SU-DHL-6 (cell line): ENCODE measurements around the gene CYP2W1.

Experiments
- H2AFZ ChIP-seq: fragments of 200-600 bp; sonication (generic); 2 replicates; pipeline ENCODE4 v1.6.1; 2014; ENCODE audit warnings: low read depth, mild to moderate bottlenecking, moderate library complexity, mixed read lengths, antibody characterized with exemption, low read length; ENCODE audit not compliant: severe bottlenecking
- H3F3A ChIP-seq: fragments of 200-600 bp; shearing (Covaris generic); 2 replicates; pipeline ENCODE4 v1.6.0; 2016; ENCODE audit warnings: antibody characterized with exemption, mild to moderate bottlenecking; ENCODE audit not compliant: insufficient read depth
- H3K27ac ChIP-seq: fragments of 200-600 bp; sonication (generic); 2 replicates; pipeline ENCODE4 v1.5.1; 2016; ENCODE audit warnings: low read depth, mild to moderate bottlenecking, low read length, moderate library complexity, mixed read lengths
- H3K27me3 ChIP-seq: fragments of 200-600 bp; sonication (generic), shearing (Covaris generic); 2 replicates; pipeline ENCODE4 v1.6.0; 2014; ENCODE audit warnings: mild to moderate bottlenecking, low read length
- H3K36me3 ChIP-seq: fragments of 200-600 bp; sonication (generic); 2 replicates; pipeline ENCODE4 v1.6.1; 2014; ENCODE audit warnings: mild to moderate bottlenecking, low read length, mixed read lengths
- H3K4me2 ChIP-seq: fragments of 300-600, 200-600 bp; shearing (Covaris generic), sonication (generic); 2 replicates; pipeline ENCODE4 v1.6.0; 2014; ENCODE audit warnings: low read length, low read depth, mild to moderate bottlenecking; ENCODE audit not compliant: poor library complexity, severe bottlenecking
- H3K4me3 ChIP-seq: fragments of 200-600 bp; sonication (generic); 2 replicates; pipeline ENCODE4 v1.5.1; 2014; ENCODE audit warnings: antibody characterized with exemption, low read length, mild to moderate bottlenecking, mixed read lengths; ENCODE audit not compliant: insufficient read depth, poor library complexity, severe bottlenecking
- H3K79me2 ChIP-seq: fragments of 200-600 bp; sonication (generic); 2 replicates; pipeline ENCODE4 v1.6.1; 2014; ENCODE audit warnings: mild to moderate bottlenecking, low read length, moderate library complexity; ENCODE audit not compliant: insufficient read depth
- H3K9ac ChIP-seq: fragments of 200-600 bp; sonication (generic); 2 replicates; pipeline ENCODE4 v1.7.0; 2014; ENCODE audit warnings: mild to moderate bottlenecking, low read length
- H3K9me2 ChIP-seq: fragments of 200-600 bp; sonication (generic); replicated peaks from 2 replicates; pipeline ENCODE4 v1.6.1; 2014; ENCODE audit warnings: low read length; ENCODE audit not compliant: insufficient read depth
- H3K9me3 ChIP-seq: fragments of 200-600 bp; sonication (generic); 2 replicates; pipeline ENCODE4 v1.6.1; 2014; ENCODE audit warnings: low read length, mixed read lengths; ENCODE audit not compliant: insufficient read depth
- H4K20me1 ChIP-seq: fragments of 200-600 bp; sonication (generic); 2 replicates; pipeline ENCODE4 v1.6.1; 2014; ENCODE audit warnings: low read depth, mild to moderate bottlenecking, antibody characterized with exemption, low read length, moderate library complexity, mixed read lengths
- CTCF ChIP-seq: fragments of 200-600 bp; sonication (generic); IDR thresholded peaks from one replicate; pipeline ENCODE4 v1.5.1; 2017; ENCODE audit warnings: antibody characterized with exemption, mild to moderate bottlenecking, low read length, moderate library complexity; ENCODE audit not compliant: insufficient read depth, poor library complexity, severe bottlenecking
- EZH2phosphoT487 ChIP-seq: fragments of 200-600 bp; sonication (generic), shearing (Covaris generic); conservative IDR thresholded peaks from 2 replicates; pipeline ENCODE4 v1.6.1; 2018; ENCODE audit warnings: mild to moderate bottlenecking, antibody characterized with exemption, low read length, moderate library complexity, mixed read lengths

The CYP2W1 gene

GRCh38 chr7:954330-955238 is 28.4 kb upstream of the CYP2W1 start, which contains the start of gene ADAP1:
ADAP1 (minus strand) TSS chr7:954680; CDS start chr7:954477, 203 bp downstream.
- Histone ChIP-seq H3K27me3 (no peaks in the 10 kb centered on the region), H4K20me1 (no peaks in the 10 kb centered on the region), H3K36me3 (no peaks in the 10 kb centered on the region), H3K9ac (no peak within 1 kb of the TSS), H3K27ac (no peak within 1 kb of the TSS), H3K79me2 (no peaks in the 10 kb centered on the region), H3F3A (no peaks in the 10 kb centered on the region), H3K4me3 (no peak within 1 kb of the TSS), H3K9me3 (no peaks in the 10 kb centered on the region), H2AFZ (no peak within 1 kb of the TSS), H3K9me2 (no peaks in the 10 kb centered on the region), H3K4me2 (no peak within 1 kb of the TSS)
- TF ChIP-seq CTCF (no peak), EZH2phosphoT487 (no peak)

DNA sequence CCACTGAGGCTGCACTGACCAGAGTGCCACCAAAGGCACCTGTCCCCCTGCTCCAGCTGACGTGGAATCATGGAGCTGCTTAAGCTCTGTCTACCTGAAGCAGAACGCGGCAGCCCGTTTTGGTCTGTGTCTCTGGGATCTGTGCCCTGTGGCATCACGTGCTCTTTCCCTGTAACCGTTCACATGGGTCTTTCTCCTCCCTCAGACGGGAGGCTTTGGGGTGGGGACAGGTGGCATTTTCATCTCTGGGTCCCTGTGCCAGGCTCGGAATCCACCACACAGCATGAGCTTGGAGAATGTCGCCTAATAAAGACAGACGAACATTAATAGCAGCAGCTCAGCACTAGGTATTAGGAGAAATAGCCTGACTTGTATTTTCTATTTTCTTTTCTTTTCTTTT is 26.9 kb upstream of the CYP2W1 start:
- Histone ChIP-seq H3F3A (no peaks in the 10 kb centered on the region), H3K9me3 (no peaks in the 10 kb centered on the region), H3K9ac (no peak overlapping the region), H3K79me2 (no peaks in the 10 kb centered on the region), H3K9me2 (no peaks in the 10 kb centered on the region), H3K27ac (no peak overlapping the region), H4K20me1 (no peaks in the 10 kb centered on the region), H3K4me3 (no peak overlapping the region), H3K4me2 (no peak overlapping the region), H3K27me3 (no peaks in the 10 kb centered on the region), H2AFZ (no peak overlapping the region), H3K36me3 (no peaks in the 10 kb centered on the region)
- TF ChIP-seq EZH2phosphoT487, result no peak
- TF ChIP-seq CTCF, result no peak

DNA sequence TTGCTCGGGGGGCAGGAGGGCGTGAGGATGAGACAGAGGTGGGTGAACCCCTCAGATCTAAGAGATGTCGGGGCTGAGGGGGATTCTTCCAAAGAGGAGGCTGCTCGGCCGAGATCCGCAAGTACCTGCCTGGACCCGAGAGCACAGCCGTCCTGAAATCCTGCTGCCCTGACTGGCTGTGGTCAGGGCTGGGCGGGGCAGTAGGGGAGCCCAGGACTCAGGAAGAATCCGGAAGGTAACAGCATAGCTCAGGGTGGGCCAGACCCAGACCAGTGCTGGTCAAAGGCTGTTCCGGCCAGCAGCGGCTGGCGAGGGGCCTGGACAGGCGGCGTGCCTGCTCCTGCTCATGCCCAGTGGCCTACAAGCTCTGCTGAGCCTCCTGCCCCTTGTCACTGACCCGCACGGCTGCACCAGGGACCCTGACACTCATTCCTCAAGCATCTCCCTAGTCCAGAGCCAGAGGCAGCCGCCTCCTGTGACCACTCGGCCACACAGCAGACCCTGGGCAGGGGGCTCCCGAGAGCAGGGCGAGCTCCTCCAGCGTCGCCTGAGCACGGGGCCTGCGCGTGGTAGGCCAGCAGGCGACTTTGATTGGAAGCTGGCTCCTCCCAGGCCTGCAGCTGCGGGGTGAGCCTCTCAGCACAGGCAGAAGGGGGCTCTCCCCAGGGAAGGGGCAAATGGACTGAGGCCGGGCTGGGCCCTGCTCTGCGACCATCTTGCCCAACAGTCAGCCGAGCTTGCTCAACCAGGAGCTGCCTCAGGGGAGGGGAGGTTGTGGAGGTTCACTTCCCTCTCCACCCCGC is 25.4 kb upstream of the CYP2W1 start:
- Histone ChIP-seq H4K20me1 (no peaks in the 10 kb centered on the region), H3K27me3 (no peaks in the 10 kb centered on the region), H3K9me2 (no peaks in the 10 kb centered on the region), H3K4me3 (no peak overlapping the region), H3K36me3 (no peaks in the 10 kb centered on the region), H3K27ac (no peak overlapping the region), H3F3A (no peaks in the 10 kb centered on the region), H2AFZ (no peak overlapping the region), H3K9ac (no peak overlapping the region), H3K4me2 (no peak overlapping the region), H3K9me3 (no peaks in the 10 kb centered on the region), H3K79me2 (no peaks in the 10 kb centered on the region)
- no peak for TF ChIP-seq CTCF
- TF ChIP-seq EZH2phosphoT487, result no peak
